GM19328 (cell line): Measurements from ENCODE around the gene BMP7.
"Not testable (repeated sequence)": the region's sequence is repeated elsewhere in the genome, so short reads cannot be mapped to it uniquely, and the experiment has no call there.

ENCODE experiments used
- ATAC-seq: cut with Tn5 transposase; IDR thresholded peaks from one replicate; pipeline ENCODE4 v1.9.1; 2021; ENCODE audit warnings: mild to moderate bottlenecking, moderate library complexity; ENCODE audit not compliant: unreplicated experiment

BMP7 gene

GRCh38 chr20:57195469-57196100 is 70.9 kb downstream of the BMP7 start:
- ATAC-seq, result no peak

GRCh38 chr20:57195023-57195422 is 71.4 kb downstream of the BMP7 start:
- no peak for ATAC-seq

GRCh38 chr20:57194154-57194553 is 72.3 kb downstream of the BMP7 start:
- no peak for ATAC-seq

GRCh38 chr20:57193094-57193493 is 73.3 kb downstream of the BMP7 start:
- no peak for ATAC-seq

GRCh38 chr20:57192311-57192710 is 74.1 kb downstream of the BMP7 start:
- ATAC-seq, result no peak

- not testable (repeated sequence) for ATAC-seq
Observed at GRCh38 chr20:57191265-57191638, 75.2 kb downstream of the BMP7 start.

- ATAC-seq, result no peak
Observed at GRCh38 chr20:57190536-57191264, 75.7 kb downstream of the BMP7 start.

GRCh38 chr20:57189713-57190112 is 76.7 kb downstream of the BMP7 start:
- no peak for ATAC-seq

GRCh38 chr20:57188576-57189079 is 77.8 kb downstream of the BMP7 start:
- ATAC-seq, result no peak

GRCh38 chr20:57188056-57188455 is 78.4 kb downstream of the BMP7 start:
- ATAC-seq, result no peak

GRCh38 chr20:57187068-57187634 is 79.3 kb downstream of the BMP7 start:
- no peak for ATAC-seq

GRCh38 chr20:57186192-57186591 is 80.2 kb downstream of the BMP7 start:
- ATAC-seq, result no peak

GRCh38 chr20:57185188-57185743 is 81.2 kb downstream of the BMP7 start:
- no peak for ATAC-seq

- ATAC-seq, result no peak
Observed at GRCh38 chr20:57183457-57184009, 82.9 kb downstream of the BMP7 start.

GRCh38 chr20:57181639-57182038 is 84.8 kb downstream of the BMP7 start:
- ATAC-seq, result no peak

GRCh38 chr20:57180954-57181353 is 85.5 kb downstream of the BMP7 start:
- ATAC-seq, result no peak

- no peak for ATAC-seq
Observed at GRCh38 chr20:57180387-57180786, 86.1 kb downstream of the BMP7 start.

GRCh38 chr20:57179265-57179664 is 87.2 kb downstream of the BMP7 start:
- ATAC-seq, result no peak

- no peak for ATAC-seq
Observed at GRCh38 chr20:57178582-57179111, 87.8 kb downstream of the BMP7 start.

- no peak for ATAC-seq
Observed at GRCh38 chr20:57177636-57178280, 88.7 kb downstream of the BMP7 start.

GRCh38 chr20:57176842-57177241 is 89.6 kb downstream of the BMP7 start:
- no peak for ATAC-seq
